Measurements from ENCODE around the gene MOGAT1. TPM values are rescaled to one million over a fixed set of nuclear protein-coding genes. Genes with fewer than 3 reads are reported as not detected.
"Not testable (repeated sequence)": the region's sequence is repeated elsewhere in the genome, so short reads cannot be mapped to it uniquely, and the experiment has no call there.

Gene MOGAT1
- total RNA-seq, 1 donor from 2014 or later: not detected

GRCh38 chr2:222669353-222669752 is 2.1 kb upstream of the MOGAT1 start:
- intact Hi-C loops (cut with micrococcal nuclease): no loop called here

GRCh38 chr2:222670191-222671038 is 1.0 kb upstream of the MOGAT1 start:
- intact Hi-C loops (cut with micrococcal nuclease): no loop called here

- intact Hi-C loops (cut with micrococcal nuclease): no loop called here
Measured at GRCh38 chr2:222672068-222672401, 577 bp downstream of the MOGAT1 start.

DNA sequence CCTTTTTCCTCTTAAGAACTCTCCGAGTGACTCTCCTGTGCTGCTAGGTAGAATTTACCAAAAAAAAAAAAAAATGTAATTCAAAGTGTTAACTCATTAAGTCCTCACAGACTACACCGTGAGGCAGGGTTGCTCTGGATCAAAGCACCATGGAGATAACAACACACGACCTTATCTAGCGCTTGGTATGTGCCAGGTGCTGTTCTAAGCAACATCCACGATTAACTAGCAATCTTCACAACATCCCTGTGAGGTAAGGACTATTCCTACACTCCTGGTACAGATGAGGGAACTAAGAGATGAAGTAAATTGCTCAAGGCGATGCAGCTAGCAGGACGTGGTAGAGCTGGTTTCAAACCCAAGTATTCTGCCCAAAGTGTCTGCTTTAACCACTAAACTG is 1.8 kb downstream of the MOGAT1 start:
- intact Hi-C loops (cut with micrococcal nuclease): no loop called here

DNA sequence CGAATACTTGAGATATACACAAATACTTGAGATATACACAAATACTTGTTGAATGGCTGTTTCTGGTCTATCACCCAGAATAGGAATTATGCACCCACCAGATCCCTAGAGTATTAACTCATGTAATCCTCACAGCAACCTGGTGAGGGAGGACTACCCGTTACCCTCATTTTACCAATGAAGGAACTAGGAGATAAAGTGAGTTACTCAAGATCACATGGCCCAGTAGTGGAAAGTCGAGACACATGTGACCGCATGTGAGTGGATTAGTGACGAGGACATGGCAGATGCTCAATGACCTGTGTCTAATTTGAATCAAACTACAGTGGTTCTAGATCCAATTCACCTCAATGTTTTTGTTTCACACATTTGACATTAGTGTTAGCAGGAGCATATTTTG is 2.4 kb downstream of the MOGAT1 start:
- intact Hi-C loops (cut with micrococcal nuclease): no loop called here

GRCh38 chr2:222677981-222678380 is 6.5 kb downstream of the MOGAT1 start:
- intact Hi-C loops (cut with micrococcal nuclease): no loop called here

GRCh38 chr2:222683805-222684204 is 12.3 kb downstream of the MOGAT1 start:
- intact Hi-C loops (cut with micrococcal nuclease): no loop called here

DNA sequence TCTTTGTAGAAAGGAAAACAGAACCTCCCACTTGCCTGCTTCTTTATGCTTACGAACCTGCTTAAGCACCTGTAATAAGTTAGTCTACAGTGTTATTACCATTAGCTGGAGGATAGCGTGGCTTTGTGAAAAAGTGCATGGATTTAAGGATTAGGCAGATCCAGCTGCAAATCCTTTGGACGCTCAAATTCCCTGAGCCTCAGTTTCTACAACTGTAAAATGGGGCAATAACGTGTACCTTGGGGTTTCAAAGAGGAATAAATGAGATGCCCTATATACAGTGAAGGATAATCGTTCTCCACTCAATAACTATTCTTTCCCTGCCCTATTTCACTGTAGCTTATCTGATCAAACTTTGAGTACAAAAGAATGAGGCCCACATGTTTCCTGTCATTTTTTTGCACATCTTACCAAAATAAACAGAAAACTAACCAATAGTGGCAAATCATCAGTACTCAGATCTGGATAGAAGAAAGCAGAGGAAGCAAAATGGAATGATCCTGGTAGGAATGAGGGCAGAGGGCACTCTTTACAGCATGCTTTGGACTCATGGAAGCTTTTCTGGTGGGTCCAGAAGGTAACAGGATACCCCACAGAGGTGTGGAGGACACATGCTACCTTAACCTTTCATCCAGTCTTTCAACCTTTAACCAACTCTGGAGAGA is 14.8 kb downstream of the MOGAT1 start:
- intact Hi-C loops (cut with micrococcal nuclease): no loop called here

DNA sequence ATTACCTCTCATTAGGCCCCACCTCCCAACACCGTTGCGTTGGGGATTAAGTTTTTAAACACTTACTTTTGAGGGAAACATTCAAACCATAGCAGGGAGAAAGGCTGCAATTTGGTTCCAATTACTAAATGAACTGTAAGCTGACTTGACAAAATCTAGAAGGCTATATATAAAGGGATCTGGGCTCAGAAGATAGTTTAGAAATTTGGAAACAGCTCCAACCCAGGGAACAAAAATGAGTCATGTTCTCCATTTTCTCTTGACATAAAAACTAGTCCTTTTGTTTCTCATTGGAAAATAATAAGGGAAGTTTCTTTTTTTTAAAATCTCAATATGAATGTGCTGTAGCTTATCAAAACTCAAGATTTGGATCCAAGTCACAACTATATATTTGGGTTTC is 17.5 kb downstream of the MOGAT1 start:
- intact Hi-C loops (cut with micrococcal nuclease): no loop called here

DNA sequence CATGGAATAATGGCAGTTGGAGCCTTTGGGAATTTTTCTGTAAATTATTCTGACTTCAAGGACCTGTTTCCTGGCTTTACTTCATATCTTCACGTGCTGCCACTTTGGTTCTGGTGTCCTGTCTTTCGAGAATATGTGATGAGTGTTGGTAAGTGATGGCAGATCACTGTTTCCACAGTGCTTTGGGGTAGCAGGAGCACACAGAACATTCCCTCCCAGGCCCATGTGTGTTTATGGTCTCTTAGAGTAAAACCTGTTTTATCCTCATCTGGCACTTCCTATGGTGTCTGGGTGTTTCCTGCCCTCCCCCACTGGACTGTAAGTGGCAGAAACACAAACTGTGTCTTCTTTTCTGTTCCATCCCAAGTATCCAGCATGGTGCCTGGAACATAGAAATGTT is 17.9 kb downstream of the MOGAT1 start:
- intact Hi-C loops (cut with micrococcal nuclease): no loop called here

GRCh38 chr2:222690564-222691200 is 19.2 kb downstream of the MOGAT1 start:
- intact Hi-C loops (cut with micrococcal nuclease): loop anchor here (1.0 kb wide), 6 partner anchors 18 to 249 kb away; partner anchors contain the start of gene FARSB

GRCh38 chr2:222693413-222693812 is 22.0 kb downstream of the MOGAT1 start:
- intact Hi-C loops (cut with micrococcal nuclease): not testable (repeated sequence)

DNA sequence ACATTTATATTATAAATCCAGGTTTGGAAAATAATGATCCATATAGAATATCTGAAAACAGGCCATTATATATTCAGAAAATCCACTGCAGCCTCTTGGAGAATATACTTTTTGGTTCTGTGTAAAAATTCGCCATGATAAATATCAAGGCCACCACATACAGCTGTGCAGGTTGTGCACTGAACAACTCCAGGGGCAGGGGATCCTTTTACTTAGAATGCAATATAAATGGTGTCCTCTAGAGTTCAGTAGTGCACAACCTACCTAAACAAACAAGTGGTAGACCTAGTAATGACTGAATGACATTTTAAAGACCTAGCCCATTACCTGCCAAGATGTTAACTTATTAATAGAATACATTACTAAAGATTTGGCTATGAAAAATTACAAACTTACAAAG is 22.4 kb downstream of the MOGAT1 start:
- intact Hi-C loops (cut with micrococcal nuclease): loop anchor here (1.0 kb wide), 2 partner anchors 209 to 245 kb away; no protein-coding TSS in a partner anchor

GRCh38 chr2:222698276-222698675 is 26.8 kb downstream of the MOGAT1 start:
- intact Hi-C loops (cut with micrococcal nuclease): no loop called here

GRCh38 chr2:222701233-222701632 is 29.8 kb downstream of the MOGAT1 start:
- intact Hi-C loops (cut with micrococcal nuclease): no loop called here

- intact Hi-C loops (cut with micrococcal nuclease): no loop called here
Measured at GRCh38 chr2:222701721-222702131, 30.3 kb downstream of the MOGAT1 start.

- intact Hi-C loops (cut with micrococcal nuclease): no loop called here
Measured at GRCh38 chr2:222703091-222703490, 31.6 kb downstream of the MOGAT1 start.

- intact Hi-C loops (cut with micrococcal nuclease): no loop called here
Measured at GRCh38 chr2:222703886-222704285, 32.4 kb downstream of the MOGAT1 start.

GRCh38 chr2:222706616-222707015 is 35.2 kb downstream of the MOGAT1 start:
- intact Hi-C loops (cut with micrococcal nuclease): no loop called here

- intact Hi-C loops (cut with micrococcal nuclease): no loop called here
Measured at GRCh38 chr2:222707102-222707688, 35.7 kb downstream of the MOGAT1 start.

DNA sequence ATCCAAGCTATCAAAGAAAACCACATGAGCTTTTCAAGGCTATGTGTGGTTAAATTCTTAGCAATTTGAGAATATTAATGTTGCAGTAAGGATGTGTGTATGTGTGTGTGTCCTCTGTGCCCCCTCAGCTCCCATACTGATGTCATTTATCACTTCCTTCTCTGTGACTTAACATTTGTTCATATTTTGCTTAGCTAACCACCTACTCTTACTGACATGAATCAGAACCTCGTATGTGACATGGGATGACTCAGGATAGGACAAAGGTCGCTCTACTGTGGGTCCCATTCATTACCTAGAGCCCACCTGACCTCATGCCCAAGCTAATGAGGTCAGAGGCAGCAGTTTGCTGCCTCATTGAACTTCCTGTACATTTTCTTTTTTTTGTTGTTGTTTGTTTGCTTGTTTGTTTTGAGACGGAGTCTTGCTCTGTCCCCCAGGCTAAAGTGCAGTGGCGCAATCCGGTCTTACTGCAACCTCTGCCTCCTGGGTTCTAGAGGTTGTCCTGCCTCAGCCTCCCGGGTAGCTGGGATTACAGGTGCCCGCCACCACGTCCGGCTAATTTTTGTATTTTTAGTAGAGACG is 36.3 kb downstream of the MOGAT1 start:
- intact Hi-C loops (cut with micrococcal nuclease): loop anchor here (1.0 to 2.0 kb wide), 5 partner anchors 17 to 232 kb away; no protein-coding TSS in a partner anchor
